ENCODE results near the gene COQ8A. TPM values are rescaled to one million over a fixed set of nuclear protein-coding genes. Genes with fewer than 3 reads are reported as not detected.

Gene COQ8A
- polyA plus RNA-seq (ENCODE audit: insufficient read length in 4 of 4): 10 to 100 TPM; 27.9 to 34.4 (median 32.4) TPM

DNA sequence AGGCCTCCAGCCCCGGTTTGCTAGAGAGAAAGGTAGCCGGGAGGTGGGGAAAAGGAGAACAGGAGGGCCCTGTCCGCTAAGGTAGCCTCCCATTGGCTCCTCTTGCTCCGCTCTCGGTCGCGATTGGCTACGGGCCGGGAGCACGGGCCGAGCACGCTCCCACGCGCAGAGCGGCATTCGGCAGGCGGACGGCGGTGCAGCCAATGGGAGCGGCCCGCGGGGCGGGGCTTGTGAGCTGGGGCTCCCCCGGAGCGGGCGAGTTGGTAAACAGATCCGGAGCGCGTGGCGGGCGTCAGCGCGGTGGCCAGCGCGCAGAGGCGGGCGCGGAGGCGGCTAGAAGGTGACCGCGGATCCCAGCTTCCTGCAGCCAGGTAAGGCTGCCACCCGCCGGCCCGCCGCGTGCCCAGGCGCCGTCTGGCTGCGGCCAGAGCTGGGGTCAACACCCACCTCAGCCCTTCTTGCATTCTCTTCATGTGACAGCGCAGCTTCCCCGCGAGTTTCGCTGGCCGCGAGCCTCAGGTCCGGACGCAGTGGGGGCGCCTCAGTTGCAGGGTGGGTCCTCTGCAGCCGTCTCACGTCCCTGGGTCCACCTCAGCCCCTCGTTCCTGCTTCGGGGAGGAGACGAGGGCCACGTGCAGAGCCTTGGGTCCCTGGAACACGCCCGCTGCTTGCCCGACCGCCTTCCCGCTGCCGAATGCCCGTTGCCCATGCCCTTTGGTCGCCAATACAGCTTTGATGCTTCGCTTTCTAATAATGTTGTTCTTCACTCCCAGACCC, at the start of gene COQ8A:
TSS of gene COQ8A (plus strand) at position 266 of the 777 bp plus-strand sequence. CDS start 21,092 bp downstream, outside the sequence.
- peak; percentile 92 to 99 (median 97) for DNase-seq (ENCODE audit: low read depth in 4 of 4, low spot score in 3 of 4)

DNA sequence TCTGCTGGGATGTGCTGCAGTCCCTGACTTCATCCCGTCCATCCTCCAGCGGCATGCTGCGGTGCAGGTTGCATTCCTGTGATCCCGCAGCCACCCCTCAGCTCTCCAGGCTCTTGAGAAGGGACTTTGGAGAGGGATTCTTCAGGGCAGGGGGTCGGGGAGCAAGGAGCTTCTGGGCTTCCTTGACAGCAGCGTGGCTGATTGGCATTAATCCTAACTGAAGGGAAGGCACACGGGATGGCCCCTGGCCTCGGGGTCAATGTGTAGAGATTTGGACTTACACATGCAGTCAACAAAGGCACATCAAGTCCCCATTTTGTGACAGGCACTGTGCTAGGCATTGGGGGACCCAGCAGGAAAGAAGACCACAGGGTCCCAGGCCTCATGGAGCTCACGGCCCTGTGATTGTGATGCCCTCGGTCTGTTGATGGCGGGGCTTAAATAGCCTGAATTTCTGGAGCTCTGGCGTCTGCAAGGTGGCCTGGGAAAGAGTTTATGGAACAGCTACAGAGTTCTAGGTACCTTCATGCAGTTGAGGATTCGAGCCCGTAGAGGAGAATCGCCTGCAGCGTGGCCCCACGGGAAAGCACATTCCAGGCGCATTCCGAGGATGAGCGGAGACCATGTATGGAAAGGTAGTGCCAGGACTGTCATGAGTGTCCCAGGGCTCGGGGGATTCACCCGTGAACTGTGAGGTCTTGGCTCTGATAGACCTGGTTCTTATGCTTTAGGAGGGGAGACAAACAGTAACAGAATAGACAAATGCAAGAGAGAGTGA, 49.6 kb upstream of the COQ8A start:
- DNase-seq (ENCODE audit: low read depth in 4 of 4, low spot score in 3 of 4): no peak

DNA sequence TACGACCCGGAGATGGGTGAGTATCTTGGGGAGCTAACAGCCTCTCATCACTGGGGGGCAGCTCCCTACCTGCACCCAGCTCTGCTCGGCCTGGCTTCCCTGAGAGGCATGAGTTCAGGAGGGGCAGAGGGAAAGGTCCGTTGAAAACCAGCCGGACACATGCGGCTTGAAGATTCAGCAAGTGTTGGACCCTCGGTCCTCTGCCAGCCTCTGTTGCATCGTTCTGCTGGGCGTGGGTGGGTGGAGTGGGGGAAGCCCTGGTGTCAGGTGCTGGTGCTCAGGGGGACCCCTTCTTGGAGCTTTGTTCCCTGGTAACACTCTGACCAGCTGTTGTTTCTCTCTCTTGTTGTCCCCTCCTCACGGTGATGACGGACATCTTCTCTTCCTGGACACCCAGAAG, 48.7 kb upstream of the COQ8A start:
- no peak for DNase-seq (ENCODE audit: low read depth in 4 of 4, low spot score in 3 of 4)

DNA sequence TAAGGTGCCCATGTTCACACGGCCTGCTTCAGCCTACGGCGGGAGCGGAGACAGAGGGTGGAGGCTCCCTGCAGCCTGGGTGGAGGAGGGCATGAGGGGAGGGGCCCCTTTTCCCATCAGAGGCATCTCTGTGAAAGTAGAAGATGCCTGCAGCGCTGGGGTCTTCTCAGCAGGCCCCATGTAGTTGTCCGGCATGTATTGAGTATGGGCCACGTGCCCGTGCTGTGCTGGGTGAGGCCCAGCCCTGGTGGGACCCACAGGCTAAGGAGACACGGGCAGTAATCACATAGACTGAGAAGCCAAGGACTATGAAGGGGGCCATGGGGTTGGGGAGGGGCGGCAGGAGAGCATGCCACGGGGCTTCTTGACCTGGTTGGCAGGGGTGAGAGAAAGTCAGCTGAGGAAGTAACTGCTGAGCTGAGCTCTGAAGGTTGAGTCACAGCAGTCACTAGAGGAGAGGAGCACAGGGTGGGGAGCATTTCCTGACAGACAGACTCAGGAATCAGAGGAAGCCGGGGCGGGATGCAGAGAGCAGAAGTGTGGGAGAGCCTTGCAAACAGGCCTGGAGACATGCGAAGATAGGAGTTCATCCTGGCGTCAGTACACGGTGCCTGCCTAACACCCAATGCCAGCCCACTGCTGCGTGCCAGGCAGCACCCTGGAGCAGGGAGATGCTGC, 48.1 kb upstream of the COQ8A start:
- DNase-seq (ENCODE audit: low read depth in 4 of 4, low spot score in 3 of 4): no peak

DNA sequence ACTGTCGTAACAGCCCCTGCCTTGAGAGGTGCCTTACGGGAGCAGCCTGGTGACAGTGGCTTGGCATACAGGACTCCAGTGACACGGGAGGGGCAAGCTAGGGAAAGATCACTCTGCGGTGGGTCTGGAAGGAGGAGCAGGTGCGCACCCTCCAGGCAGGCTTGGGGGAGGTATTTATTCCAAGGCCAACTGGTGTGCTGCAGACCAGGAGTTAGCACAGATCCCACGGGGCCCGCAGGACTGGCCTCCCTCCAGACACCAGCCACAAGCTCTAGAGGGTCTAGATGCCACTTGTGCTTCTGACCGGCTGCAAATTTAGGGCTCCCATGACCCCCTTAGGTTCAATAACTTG, 47.6 kb upstream of the COQ8A start:
- DNase-seq (ENCODE audit: low read depth in 4 of 4, low spot score in 3 of 4): no peak

DNA sequence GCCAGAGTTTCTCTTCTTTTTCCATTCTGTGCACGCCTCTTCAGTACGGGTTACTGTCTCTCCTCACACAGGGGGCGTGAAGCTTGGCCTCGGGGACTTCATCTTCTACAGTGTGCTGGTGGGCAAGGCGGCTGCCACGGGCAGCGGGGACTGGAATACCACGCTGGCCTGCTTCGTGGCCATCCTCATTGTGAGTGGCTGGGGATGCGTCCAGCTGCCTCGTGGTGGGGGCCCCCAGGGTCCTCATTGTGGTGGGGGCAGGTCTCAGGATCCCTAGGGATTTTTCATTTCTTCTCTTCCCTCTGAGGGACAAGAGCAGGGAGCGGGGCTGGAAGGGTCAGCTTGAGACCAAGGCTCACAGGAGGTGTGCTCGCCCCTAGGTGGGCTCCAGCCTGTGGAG, 46.2 kb upstream of the COQ8A start:
- no peak for DNase-seq (ENCODE audit: low read depth in 4 of 4, low spot score in 3 of 4)

DNA sequence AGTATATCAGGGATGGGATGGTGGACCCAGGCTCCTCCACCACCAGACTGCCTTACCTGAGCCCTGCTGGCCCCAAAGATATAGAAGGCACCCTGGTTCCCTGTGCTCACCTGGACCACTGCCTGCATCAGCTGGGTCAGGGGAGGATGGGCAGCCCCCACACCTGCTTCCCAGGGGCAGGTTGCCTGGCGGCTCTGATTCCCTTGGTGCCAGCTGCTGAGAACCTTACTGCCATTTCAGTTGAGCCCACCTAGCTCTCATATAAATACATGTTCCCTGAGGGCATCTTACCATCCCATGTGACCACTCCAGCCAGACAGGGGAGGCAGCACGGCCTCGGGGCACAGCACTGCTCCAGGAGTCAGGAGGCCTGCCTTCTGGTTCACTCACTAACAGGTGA, 45.3 kb upstream of the COQ8A start:
- no peak for DNase-seq (ENCODE audit: low read depth in 4 of 4, low spot score in 3 of 4)

DNA sequence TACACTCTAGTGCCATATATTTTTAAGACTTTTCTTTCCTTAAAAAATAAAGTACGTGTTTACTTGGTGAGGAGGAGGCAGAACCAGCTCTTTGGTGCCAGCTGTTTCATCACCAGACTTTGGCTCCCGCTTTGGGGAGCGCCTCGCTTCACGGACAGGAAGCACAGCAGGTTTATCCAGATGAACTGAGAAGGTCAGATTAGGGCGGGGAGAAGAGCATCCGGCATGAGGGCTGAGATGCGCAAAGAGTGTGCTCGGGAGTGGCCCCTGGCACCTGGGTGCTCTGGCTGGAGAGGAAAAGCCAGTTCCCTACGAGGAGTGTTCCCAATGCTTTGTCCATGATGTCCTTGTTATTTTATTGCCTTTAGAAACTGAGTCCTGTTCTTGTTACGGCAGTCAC, 44.5 kb upstream of the COQ8A start:
- DNase-seq (ENCODE audit: low read depth in 4 of 4, low spot score in 3 of 4): no peak

DNA sequence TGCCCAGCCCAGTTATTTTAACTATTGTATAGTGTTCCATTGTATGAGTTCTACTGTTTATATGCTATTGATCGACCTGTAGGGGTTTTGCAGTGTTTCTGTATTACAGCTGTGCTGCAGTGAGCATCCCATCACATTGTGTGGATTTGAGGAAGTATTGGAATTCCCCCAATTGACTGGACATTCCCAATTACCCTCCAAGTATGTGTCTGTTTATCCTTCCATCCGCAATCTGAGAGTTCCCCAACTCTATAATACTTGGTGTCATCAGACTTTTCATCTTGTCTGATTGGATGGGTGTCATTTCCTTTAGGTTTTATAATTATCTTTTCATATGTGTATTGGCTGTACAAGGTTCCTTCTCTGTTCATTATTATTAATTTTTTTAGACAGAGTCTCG, 41.8 kb upstream of the COQ8A start:
- DNase-seq (ENCODE audit: low read depth in 4 of 4, low spot score in 3 of 4): no peak

DNA sequence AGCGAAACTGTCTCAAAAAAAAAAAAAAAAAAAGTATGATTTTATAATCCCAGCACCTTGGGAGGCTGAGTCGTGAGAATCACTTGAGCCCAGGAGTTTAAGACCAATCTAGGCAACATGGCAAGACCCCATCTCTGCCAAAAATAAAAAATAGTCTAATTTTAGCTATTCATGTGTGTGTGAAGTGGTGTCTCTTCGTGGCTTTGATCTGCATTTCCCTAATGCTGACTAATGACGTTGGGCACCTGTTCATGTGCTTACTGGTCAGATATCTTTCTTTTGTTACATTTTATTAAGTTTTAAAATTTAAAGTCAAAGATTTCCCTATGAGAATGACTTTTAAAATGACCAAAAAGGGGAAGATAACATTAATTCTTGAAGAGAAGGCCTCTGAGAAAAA, 38.7 kb upstream of the COQ8A start:
- DNase-seq (ENCODE audit: low read depth in 4 of 4, low spot score in 3 of 4): no peak

DNA sequence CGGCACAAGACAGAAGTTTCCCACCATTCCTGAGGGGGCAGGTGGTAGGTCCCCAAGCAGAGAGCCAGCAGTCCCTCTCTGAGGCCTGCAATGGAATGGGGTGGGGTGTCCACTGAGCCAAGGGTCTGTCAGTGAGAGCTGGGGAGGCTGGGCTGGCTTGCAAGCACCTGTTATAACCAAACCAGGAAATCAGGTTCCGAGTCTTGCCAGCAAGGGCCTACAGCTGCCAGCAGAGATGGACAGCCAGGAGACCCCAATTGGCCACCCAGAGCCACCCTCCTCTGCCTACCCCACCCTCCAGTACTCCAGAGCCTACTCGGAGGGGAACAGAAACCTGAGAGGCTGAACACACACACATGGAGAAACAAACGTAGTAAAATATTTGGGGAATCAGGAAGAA, 37.5 kb upstream of the COQ8A start:
- DNase-seq (ENCODE audit: low read depth in 4 of 4, low spot score in 3 of 4): no peak

DNA sequence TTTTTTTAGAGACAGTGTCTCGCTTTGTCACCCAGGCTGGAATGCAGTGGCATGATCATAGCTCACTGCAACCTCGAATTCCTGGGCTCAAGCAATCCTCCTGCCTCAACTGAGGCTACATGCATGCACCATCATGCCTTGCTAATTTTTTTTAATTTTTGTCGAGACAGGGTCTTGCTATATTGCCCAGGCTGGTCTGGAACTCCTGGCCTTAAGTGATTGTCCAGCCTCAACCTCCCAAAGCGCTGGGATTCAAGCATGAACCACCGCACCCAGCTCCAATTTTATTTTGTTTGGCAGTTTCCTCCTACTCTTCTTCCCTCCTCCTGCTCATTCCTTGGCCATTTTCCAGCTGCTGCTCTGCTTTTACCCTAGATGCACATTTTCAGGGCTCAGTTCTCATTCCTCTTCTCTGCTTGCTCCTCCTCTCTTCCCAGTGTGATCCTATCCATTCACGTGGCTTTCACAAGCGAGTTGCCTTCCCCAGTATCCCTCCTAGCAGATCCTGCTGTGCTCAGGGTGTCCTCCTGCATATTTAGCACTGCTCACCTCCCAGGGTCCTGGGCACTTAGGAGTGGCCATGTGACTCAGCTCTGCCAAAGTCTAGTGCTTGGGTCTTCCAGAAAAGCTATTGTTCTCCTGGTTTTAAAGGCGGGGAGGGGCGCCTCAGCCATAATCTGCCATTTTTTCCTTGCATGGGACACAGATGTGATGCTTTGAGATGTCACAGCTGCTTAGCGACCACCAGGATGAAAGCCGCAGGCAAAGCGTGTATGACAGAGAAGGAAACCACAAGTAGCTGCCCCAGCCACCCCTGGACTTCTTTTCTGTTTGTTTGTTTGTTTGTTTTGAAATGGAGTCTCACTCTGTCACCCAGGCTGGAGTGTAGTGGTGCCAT, 36.0 kb upstream of the COQ8A start:
- peak; percentile 38 to 55 (median 54) for DNase-seq (ENCODE audit: low read depth in 4 of 4, low spot score in 3 of 4)

DNA sequence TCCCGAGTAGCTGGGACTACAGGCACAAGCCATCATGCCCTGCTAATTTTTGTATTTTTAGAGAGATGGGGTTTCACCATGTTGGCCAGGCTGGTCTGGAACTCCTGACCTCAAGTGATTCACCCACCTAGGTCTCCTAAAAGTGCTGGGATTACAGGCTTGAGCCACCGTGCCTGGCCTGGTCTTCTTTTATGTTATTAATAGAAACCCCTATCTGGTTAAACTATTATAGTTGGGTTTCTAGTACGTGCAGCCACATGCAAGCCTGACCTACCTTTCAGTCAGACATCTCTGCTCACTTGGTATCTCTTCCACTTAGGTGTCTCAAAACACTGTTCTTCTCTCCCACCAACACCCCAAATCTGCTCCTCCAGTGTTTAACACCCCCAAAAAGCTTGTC, 35.3 kb upstream of the COQ8A start:
- DNase-seq (ENCODE audit: low read depth in 4 of 4, low spot score in 3 of 4): no peak

DNA sequence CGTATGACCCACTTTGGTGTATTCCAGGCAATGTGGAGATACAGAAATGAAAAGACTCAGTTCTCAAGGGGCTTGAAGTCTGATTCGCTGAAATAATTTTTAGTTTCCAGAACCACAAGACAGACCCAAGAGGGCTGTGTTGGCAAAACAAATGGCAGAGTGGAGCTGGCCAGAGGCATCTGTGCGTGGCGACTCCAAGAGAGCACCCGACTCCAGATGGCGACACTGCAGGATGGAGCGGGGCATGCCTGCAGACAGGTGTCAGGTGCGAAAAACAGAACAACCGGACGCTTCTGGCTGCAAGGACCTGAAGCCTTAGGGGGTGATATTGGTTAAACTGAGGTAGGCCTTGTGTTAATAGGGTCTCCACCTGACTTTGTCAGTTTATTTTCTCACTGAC, 31.7 kb upstream of the COQ8A start:
- DNase-seq (ENCODE audit: low read depth in 4 of 4, low spot score in 3 of 4): no peak

DNA sequence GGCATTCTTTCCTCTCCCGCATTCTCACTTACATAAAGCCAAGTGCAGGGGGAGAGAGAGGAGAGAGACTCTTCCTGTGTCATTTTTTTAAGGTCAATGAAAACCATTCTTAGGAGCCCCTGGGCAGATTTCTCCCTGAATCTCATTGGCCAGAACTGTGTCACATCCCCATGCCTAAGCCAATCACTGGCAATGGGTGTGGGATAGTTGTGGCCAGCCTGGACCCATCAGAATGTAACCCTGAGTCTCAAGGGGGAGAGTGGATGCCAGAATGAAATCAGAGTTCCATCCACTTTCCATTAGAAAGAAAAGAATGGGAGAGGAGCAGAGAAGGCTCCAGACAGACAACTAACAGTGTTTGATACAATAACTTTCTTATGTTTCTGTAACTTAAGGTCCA, 31.2 kb upstream of the COQ8A start:
- no peak for DNase-seq (ENCODE audit: low read depth in 4 of 4, low spot score in 3 of 4)

DNA sequence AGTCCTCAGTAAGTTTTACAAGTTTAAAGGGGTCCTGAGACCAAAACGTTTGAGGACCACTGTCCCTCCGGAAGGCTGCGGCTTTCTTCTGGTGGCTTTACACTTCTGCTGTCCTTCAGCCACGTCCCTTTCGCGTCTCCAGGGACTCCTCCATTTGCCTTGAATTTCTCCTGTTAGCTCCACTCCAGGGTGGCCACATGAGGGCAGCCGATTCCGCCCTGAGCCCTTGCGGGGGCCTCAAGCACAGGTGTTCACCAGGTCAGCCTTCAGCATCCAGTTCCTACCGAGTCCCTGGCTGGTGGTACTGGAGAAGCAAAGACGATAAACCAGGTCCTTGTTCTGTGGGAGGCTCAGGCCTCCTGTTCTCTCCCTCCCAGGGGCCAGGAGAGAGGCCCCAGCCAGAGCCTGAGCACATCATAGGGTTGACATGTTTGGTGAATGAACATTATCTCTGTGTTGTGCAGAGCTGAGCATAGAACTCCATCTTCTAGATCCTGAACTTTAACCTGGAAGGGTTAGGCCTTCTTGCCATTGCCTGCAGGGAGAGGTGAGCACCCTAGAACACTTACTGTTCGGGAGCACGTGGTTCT, 27.4 kb upstream of the COQ8A start:
- DNase-seq (ENCODE audit: low read depth in 4 of 4, low spot score in 3 of 4): peak in 3 of 4 donors; percentile 21 to 33 (median 22)

DNA sequence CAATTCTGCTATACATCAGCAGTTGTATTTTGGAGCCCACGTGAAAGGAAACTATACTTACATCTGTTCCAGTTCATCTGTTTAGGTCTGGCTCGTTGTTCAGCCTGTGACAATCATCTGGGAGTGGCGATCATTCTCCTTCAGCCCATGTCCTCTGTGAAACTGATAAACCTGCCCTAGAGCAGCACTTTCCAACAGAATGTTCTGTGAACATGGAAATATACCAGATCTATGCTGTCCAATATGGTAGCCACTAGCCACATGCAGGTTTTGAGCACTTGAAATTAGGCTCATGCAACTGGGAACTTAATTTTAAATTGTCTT, 24.5 kb upstream of the COQ8A start:
- DNase-seq (ENCODE audit: low read depth in 4 of 4, low spot score in 3 of 4): no peak

DNA sequence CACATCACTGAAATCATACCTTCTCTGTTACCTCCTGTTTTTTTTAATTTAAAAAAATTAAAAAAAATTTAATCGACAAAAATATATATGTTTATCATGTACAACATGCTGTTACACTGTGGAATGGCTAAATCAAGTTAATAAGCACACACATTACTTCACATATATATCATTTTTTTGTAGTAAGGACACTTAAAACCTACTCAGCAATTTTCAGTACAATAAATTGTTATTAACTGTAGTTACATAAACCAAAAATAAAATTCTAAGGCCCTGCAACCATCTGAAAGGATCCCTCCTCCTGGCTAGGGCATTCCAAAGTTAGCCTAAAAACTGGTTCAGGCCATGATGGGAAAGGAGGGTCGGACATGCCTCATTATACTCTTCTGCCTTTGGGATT, 23.6 kb upstream of the COQ8A start:
- DNase-seq (ENCODE audit: low read depth in 4 of 4, low spot score in 3 of 4): no peak

DNA sequence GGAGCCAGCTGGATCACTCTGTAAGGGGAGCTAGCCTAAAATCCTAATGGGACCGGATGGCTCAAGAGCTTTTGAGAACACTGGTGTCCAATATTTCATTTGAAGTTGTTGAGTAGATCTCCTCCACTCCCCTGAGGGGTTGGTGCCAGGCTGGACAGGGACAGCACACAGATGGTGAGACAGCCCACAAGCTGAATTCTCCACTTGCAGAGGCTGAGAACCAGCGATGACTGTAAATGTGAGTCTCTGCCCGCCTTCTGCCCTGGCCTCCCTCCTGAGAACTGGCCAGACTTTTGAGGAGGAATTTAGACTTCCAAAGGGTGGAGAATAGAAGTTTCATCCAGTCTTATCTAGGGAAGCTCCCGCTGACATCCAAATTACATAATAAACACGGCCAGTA, 20.5 kb upstream of the COQ8A start:
- DNase-seq (ENCODE audit: low read depth in 4 of 4, low spot score in 3 of 4): no peak

DNA sequence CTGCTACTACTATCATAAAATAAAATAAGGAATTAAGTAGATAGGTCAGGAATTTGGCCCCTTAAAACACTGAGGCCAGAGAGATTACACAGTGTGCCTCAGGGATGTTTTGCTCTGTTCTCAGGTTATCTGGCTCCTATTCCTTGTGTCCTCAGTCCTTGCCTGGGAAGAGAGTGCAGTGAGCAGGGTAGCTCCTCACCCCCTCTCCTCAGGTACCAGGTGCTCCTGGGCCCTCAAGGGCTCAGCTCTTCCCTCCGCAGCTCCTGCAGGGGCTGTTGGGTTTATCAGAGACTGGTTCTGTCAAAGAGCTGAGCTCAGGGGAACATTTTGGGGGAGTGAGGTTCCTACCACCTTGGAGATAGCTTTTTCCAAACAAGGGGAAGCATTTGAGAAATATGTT, 20.1 kb upstream of the COQ8A start:
- DNase-seq (ENCODE audit: low read depth in 4 of 4, low spot score in 3 of 4): no peak

Data from right renal pelvis (tissue), 4 donors.